Loucy (cell line): ENCODE data around the gene APOA5.

Experiments used
- H2AFZ ChIP-seq: fragments of 200-600 bp; sonication (generic); 2 replicates; pipeline ENCODE4 v1.6.0; 2016; ENCODE audit warnings: antibody characterized with exemption, mild to moderate bottlenecking, low read length, moderate library complexity
- H3F3A ChIP-seq: fragments of 200-600 bp; 2 replicates; pipeline ENCODE4 v1.6.0; 2016; ENCODE audit warnings: antibody characterized with exemption, low read depth, mild to moderate bottlenecking
- H3K27me3 ChIP-seq: fragments of 200-600 bp; sonication (generic); 2 replicates; pipeline ENCODE4 v1.6.1; 2014; ENCODE audit warnings: low read length, mild to moderate bottlenecking; ENCODE audit not compliant: insufficient read depth, poor library complexity, severe bottlenecking
- H3K36me3 ChIP-seq: fragments of 200-600 bp; sonication (generic); 2 replicates; pipeline ENCODE4 v1.6.1; 2016; ENCODE audit warnings: low read length; ENCODE audit not compliant: insufficient read depth
- H3K4me1 ChIP-seq: fragments of 200-600 bp; sonication (generic); 2 replicates; pipeline ENCODE4 v1.5.1; 2014; ENCODE audit warnings: low read length, mild to moderate bottlenecking; ENCODE audit not compliant: insufficient read depth, poor library complexity, severe bottlenecking
- H3K4me2 ChIP-seq: fragments of 200-600 bp; sonication (generic); 2 replicates; pipeline ENCODE4 v1.6.0; 2014; ENCODE audit warnings: antibody characterized with exemption, low read length, low read depth, mild to moderate bottlenecking; ENCODE audit not compliant: poor library complexity, severe bottlenecking
- H3K4me3 ChIP-seq: fragments of 200-600 bp; sonication (generic); 2 replicates; pipeline ENCODE4 v1.5.1; 2014; ENCODE audit warnings: low read length, mild to moderate bottlenecking, mixed read lengths; ENCODE audit not compliant: poor library complexity, severe bottlenecking
- H3K79me2 ChIP-seq: fragments of 200-600 bp; sonication (generic); 2 replicates; pipeline ENCODE4 v1.6.1; 2014; ENCODE audit warnings: low read length; ENCODE audit not compliant: insufficient read depth
- H3K9ac ChIP-seq: fragments of 200-600 bp; sonication (generic); 2 replicates; pipeline ENCODE4 v1.6.0; 2014; ENCODE audit warnings: mild to moderate bottlenecking, low read depth, low read length, moderate library complexity; ENCODE audit not compliant: poor library complexity, severe bottlenecking
- H3K9me2 ChIP-seq: fragments of 200-600 bp; sonication (generic); replicated peaks from 2 replicates; pipeline ENCODE4 v1.6.1; 2016; ENCODE audit warnings: low read depth, low read length, mixed read lengths
- H3K9me3 ChIP-seq: fragments of 200-600 bp; sonication (generic); 2 replicates; pipeline ENCODE4 v1.6.1; 2014; ENCODE audit warnings: mild to moderate bottlenecking, antibody characterized with exemption, low read length, low read depth; ENCODE audit not compliant: insufficient read depth
- H4K20me1 ChIP-seq: fragments of 200-600 bp; sonication (generic); 2 replicates; pipeline ENCODE4 v1.6.0; 2014; ENCODE audit warnings: antibody characterized with exemption, low read length, mild to moderate bottlenecking; ENCODE audit not compliant: insufficient read depth, poor library complexity, severe bottlenecking
- EZH2phosphoT487 ChIP-seq: fragments of 200-600 bp; IDR thresholded peaks from 2 replicates; pipeline ENCODE4 v1.6.1; 2018; ENCODE audit warnings: antibody characterized with exemption, mild to moderate bottlenecking, moderate library complexity, borderline replicate concordance
- TF ChIP-seq, protein P1 (sequence below): fragments of 200-600 bp; sonication (generic); conservative IDR thresholded peaks from 2 replicates; pipeline ENCODE4 v1.5.1; 2014; ENCODE audit warnings: mild to moderate bottlenecking, antibody characterized with exemption, low read length

Gene APOA5

DNA sequence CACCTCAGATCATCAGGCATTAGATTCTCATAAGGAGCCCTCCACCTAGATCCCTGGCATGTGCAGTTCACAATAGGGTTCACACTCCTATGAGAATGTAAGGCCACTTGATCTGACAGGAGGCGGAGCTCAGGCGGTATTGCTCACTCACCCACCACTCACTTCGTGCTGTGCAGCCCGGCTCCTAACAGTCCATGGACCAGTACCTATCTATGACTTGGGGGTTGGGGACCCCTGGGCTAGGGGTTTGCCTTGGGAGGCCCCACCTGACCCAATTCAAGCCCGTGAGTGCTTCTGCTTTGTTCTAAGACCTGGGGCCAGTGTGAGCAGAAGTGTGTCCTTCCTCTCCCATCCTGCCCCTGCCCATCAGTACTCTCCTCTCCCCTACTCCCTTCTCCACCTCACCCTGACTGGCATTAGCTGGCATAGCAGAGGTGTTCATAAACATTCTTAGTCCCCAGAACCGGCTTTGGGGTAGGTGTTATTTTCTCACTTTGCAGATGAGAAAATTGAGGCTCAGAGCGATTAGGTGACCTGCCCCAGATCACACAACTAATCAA is 40.2 kb upstream of the APOA5 start:
- H3K79me2 ChIP-seq: no peaks in the 10 kb centered on the region
- H4K20me1 ChIP-seq: no peaks in the 10 kb centered on the region
- no peak overlapping the region for H3K4me2 ChIP-seq
- no peak overlapping the region for H2AFZ ChIP-seq
- no peaks in the 10 kb centered on the region for H3K27me3 ChIP-seq
- no peaks in the 10 kb centered on the region for H3K9me2 ChIP-seq
- no peaks in the 10 kb centered on the region for H3K9me3 ChIP-seq
- no peaks in the 10 kb centered on the region for H3K36me3 ChIP-seq
- TF ChIP-seq EZH2phosphoT487: no peak
- TF ChIP-seq, protein P1, sequence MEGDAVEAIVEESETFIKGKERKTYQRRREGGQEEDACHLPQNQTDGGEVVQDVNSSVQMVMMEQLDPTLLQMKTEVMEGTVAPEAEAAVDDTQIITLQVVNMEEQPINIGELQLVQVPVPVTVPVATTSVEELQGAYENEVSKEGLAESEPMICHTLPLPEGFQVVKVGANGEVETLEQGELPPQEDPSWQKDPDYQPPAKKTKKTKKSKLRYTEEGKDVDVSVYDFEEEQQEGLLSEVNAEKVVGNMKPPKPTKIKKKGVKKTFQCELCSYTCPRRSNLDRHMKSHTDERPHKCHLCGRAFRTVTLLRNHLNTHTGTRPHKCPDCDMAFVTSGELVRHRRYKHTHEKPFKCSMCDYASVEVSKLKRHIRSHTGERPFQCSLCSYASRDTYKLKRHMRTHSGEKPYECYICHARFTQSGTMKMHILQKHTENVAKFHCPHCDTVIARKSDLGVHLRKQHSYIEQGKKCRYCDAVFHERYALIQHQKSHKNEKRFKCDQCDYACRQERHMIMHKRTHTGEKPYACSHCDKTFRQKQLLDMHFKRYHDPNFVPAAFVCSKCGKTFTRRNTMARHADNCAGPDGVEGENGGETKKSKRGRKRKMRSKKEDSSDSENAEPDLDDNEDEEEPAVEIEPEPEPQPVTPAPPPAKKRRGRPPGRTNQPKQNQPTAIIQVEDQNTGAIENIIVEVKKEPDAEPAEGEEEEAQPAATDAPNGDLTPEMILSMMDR: no peak
- peaks cover 8% of the 10 kb centered on the region for H3K4me1 ChIP-seq
- no peak overlapping the region for H3K4me3 ChIP-seq
- H3K9ac ChIP-seq: no peak overlapping the region
- no peaks in the 10 kb centered on the region for H3F3A ChIP-seq

DNA sequence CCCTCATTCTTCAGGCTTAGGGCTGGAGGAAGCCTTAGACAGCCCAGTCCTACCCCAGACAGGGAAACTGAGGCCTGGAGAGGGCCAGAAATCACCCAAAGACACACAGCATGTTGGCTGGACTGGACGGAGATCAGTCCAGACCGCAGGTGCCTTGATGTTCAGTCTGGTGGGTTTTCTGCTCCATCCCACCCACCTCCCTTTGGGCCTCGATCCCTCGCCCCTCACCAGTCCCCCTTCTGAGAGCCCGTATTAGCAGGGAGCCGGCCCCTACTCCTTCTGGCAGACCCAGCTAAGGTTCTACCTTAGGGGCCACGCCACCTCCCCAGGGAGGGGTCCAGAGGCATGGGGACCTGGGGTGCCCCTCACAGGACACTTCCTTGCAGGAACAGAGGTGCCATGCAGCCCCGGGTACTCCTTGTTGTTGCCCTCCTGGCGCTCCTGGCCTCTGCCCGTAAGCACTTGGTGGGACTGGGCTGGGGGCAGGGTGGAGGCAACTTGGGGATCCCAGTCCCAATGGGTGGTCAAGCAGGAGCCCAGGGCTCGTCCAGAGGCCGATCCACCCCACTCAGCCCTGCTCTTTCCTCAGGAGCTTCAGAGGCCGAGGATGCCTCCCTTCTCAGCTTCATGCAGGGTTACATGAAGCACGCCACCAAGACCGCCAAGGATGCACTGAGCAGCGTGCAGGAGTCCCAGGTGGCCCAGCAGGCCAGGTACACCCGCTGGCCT is 38.7 kb upstream of the APOA5 start:
- Histone ChIP-seq H3K9ac (no peak overlapping the region), H3K4me3 (no peak overlapping the region), H2AFZ (no peak overlapping the region), H3K9me3 (no peaks in the 10 kb centered on the region), H3K9me2 (no peaks in the 10 kb centered on the region), H3K79me2 (no peaks in the 10 kb centered on the region), H3K36me3 (no peaks in the 10 kb centered on the region), H3K4me1 (peaks cover 3% of the 10 kb centered on the region), H3K27me3 (no peaks in the 10 kb centered on the region), H4K20me1 (no peaks in the 10 kb centered on the region), H3F3A (no peaks in the 10 kb centered on the region), H3K4me2 (no peak overlapping the region)
- TF ChIP-seq EZH2phosphoT487: no peak
- TF ChIP-seq, protein P1: no peak

DNA sequence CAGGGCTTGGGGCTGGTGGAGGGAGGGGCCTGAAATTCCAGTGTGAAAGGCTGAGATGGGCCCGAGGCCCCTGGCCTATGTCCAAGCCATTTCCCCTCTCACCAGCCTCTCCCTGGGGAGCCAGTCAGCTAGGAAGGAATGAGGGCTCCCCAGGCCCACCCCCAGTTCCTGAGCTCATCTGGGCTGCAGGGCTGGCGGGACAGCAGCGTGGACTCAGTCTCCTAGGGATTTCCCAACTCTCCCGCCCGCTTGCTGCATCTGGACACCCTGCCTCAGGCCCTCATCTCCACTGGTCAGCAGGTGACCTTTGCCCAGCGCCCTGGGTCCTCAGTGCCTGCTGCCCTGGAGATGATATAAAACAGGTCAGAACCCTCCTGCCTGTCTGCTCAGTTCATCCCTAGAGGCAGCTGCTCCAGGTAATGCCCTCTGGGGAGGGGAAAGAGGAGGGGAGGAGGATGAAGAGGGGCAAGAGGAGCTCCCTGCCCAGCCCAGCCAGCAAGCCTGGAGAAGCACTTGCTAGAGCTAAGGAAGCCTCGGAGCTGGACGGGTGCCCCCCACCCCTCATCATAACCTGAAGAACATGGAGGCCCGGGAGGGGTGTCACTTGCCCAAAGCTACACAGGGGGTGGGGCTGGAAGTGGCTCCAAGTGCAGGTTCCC is 38.0 kb upstream of the APOA5 start, which contains the start of gene APOC3:
TSS of gene APOC3 (plus strand) at position 383 of the 659 bp plus-strand sequence. CDS start 676 bp downstream, outside the sequence.
- H3K36me3 ChIP-seq: no peaks in the 10 kb centered on the region
- no peaks in the 10 kb centered on the region for H3K4me1 ChIP-seq
- H3K4me2 ChIP-seq: no peak within 1 kb of the TSS
- no peaks in the 10 kb centered on the region for H3K9me2 ChIP-seq
- no peaks in the 10 kb centered on the region for H3F3A ChIP-seq
- no peaks in the 10 kb centered on the region for H4K20me1 ChIP-seq
- TF ChIP-seq EZH2phosphoT487: no peak
- TF ChIP-seq, protein P1: no peak
- H3K27me3 ChIP-seq: no peaks in the 10 kb centered on the region
- H3K4me3 ChIP-seq: no peak within 1 kb of the TSS
- no peak within 1 kb of the TSS for H2AFZ ChIP-seq
- H3K9me3 ChIP-seq: no peaks in the 10 kb centered on the region
- H3K9ac ChIP-seq: no peak within 1 kb of the TSS
- no peaks in the 10 kb centered on the region for H3K79me2 ChIP-seq
